GM18868 (cell line): ENCODE measurements around the gene ZDHHC11B.

Experiments used
- ATAC-seq: cut with Tn5 transposase; IDR thresholded peaks from one replicate; pipeline ENCODE4 v1.9.1; 2021; ENCODE audit warnings: mild to moderate bottlenecking, moderate library complexity; ENCODE audit not compliant: unreplicated experiment

Gene ZDHHC11B

GRCh38 chr5:675871-676698 lies 108.4 kb downstream of the ZDHHC11B start:
- no peak for ATAC-seq

- ATAC-seq = no peak
These were observed 109.2 kb downstream of the ZDHHC11B start for GRCh38 chr5:675111-675870.

GRCh38 chr5:674630-675011 lies 109.9 kb downstream of the ZDHHC11B start:
- ATAC-seq = no peak

- ATAC-seq = no peak
These were observed 110.5 kb downstream of the ZDHHC11B start for GRCh38 chr5:673831-674629.

GRCh38 chr5:673161-673830 lies 111.2 kb downstream of the ZDHHC11B start:
- ATAC-seq = no peak

- no peak for ATAC-seq
These were observed 112.0 kb downstream of the ZDHHC11B start for GRCh38 chr5:672329-673160.

- peak; percentile 75 for ATAC-seq
These were observed 112.8 kb downstream of the ZDHHC11B start for GRCh38 chr5:671459-672328.

- ATAC-seq = no peak
These were observed 113.9 kb downstream of the ZDHHC11B start for GRCh38 chr5:670396-671270.

- ATAC-seq = no peak
These were observed 114.6 kb downstream of the ZDHHC11B start for GRCh38 chr5:669842-670395.

- no peak for ATAC-seq
These were observed 115.3 kb downstream of the ZDHHC11B start for GRCh38 chr5:669111-669841.

- no peak for ATAC-seq
These were observed 116.1 kb downstream of the ZDHHC11B start for GRCh38 chr5:668283-668995.

GRCh38 chr5:666816-667498 lies 117.6 kb downstream of the ZDHHC11B start:
- ATAC-seq = no peak

GRCh38 chr5:665956-666711 lies 118.4 kb downstream of the ZDHHC11B start:
- ATAC-seq = no peak

- ATAC-seq = no peak
These were observed 119.0 kb downstream of the ZDHHC11B start for GRCh38 chr5:665541-665955.

GRCh38 chr5:664994-665360 lies 119.6 kb downstream of the ZDHHC11B start:
- ATAC-seq = no peak
